ENCODE data around the gene UPF2.

Gene UPF2

DNA sequence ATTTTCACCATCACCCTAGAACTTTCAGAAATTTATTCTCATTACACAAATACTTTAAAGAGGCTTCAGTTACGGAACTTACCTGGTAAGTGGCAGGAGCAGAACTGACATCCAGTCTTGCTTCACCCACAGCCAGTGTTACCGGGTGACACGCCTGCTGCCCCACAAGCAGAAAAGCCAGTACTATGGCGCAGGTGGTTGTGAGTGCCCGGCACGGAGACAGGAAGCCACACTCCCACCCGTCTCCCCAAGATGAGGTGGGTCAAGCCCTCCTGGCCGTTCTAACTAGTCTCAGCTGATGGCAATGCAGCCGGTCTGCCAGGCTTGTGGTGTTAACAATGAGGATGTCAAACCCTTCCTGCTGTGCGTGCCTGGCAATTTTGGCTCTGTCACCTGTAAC, 132.5 kb downstream of the UPF2 start:
- Histone ChIP-seq H3K4me1 (ENCODE audit: low read length) (no peaks in the 10 kb centered on the region), H3K27ac (ENCODE audit: low read length) (no peak overlapping the region), H3K4me3 (ENCODE audit: low read length) (no peak overlapping the region), H3K9me3 (ENCODE audit: insufficient read depth, low read length) (no peaks in the 10 kb centered on the region), H4K20me1 (ENCODE audit: insufficient read depth, low read length) (no peaks in the 10 kb centered on the region), H3K9ac (ENCODE audit: low read length) (no peak overlapping the region), H3K79me2 (ENCODE audit: low read length) (no peaks in the 10 kb centered on the region), H3K27me3 (ENCODE audit: low read depth, low read length) (no peaks in the 10 kb centered on the region), H3K4me2 (ENCODE audit: low read length) (no peak overlapping the region), H2AFZ (ENCODE audit: low read depth, low read length) (no peak overlapping the region), H3K36me3 (replicated peaks; ENCODE audit: low read depth, low read length) (no peaks in the 10 kb centered on the region)
- TF ChIP-seq EZH2phosphoT487 (IDR thresholded peaks at IDR 0.05; ENCODE audit: low read depth), result no peak
- no peak for TF ChIP-seq CTCF (IDR thresholded peaks at IDR 0.05; ENCODE audit: low read depth, low read length)

DNA sequence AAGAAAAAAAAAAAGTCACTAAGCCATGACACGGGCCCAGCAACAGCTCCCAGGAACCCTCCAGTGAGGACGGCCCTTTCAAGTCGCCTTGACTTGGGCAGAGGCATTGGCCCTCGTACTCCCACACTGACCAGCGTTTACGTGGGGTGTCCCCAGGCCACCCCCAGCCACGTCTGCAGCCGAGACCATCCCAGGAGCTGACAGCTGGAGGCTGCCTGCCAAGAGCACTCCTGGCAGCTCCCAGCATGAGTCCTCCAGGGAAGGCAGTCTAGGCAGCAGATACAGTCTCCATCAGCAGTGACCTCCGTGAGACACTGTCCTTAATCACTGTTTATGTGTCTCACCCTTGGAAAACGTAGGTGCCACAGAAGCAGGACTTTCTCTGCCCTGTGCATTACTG, 133.0 kb downstream of the UPF2 start:
- Histone ChIP-seq H3K4me2 (ENCODE audit: low read length) (no peak overlapping the region), H3K4me3 (ENCODE audit: low read length) (no peak overlapping the region), H3K36me3 (replicated peaks; ENCODE audit: low read depth, low read length) (no peaks in the 10 kb centered on the region), H3K9ac (ENCODE audit: low read length) (no peak overlapping the region), H3K27ac (ENCODE audit: low read length) (no peak overlapping the region), H3K27me3 (ENCODE audit: low read depth, low read length) (no peaks in the 10 kb centered on the region), H3K79me2 (ENCODE audit: low read length) (no peaks in the 10 kb centered on the region), H2AFZ (ENCODE audit: low read depth, low read length) (no peak overlapping the region), H3K4me1 (ENCODE audit: low read length) (no peaks in the 10 kb centered on the region), H3K9me3 (ENCODE audit: insufficient read depth, low read length) (no peaks in the 10 kb centered on the region), H4K20me1 (ENCODE audit: insufficient read depth, low read length) (no peaks in the 10 kb centered on the region)
- no peak for TF ChIP-seq EZH2phosphoT487 (IDR thresholded peaks at IDR 0.05; ENCODE audit: low read depth)
- no peak for TF ChIP-seq CTCF (IDR thresholded peaks at IDR 0.05; ENCODE audit: low read depth, low read length)

DNA sequence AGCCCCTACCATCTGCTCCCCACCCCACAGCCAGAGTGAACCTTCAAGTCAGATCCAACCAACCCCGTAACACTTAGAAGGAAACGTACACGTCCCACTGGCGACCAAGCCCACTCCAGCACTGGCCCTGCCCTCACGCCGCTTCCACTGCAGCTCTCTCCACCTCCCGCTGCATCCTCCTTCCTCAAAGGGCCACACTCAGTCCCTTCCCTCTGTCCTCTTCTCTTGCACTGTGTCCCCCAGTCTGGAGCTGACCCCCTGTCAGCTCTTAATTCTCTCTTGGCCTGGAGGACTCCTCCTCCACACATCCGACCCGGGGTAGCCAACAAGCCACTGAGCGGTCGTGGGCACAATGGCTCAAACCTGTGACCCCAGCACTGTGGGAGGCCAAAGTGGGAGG, 133.6 kb downstream of the UPF2 start:
- Histone ChIP-seq H3K79me2 (ENCODE audit: low read length) (no peaks in the 10 kb centered on the region), H4K20me1 (ENCODE audit: insufficient read depth, low read length) (no peaks in the 10 kb centered on the region), H3K9me3 (ENCODE audit: insufficient read depth, low read length) (no peaks in the 10 kb centered on the region), H3K4me2 (ENCODE audit: low read length) (no peak overlapping the region), H3K36me3 (replicated peaks; ENCODE audit: low read depth, low read length) (no peaks in the 10 kb centered on the region), H3K4me3 (ENCODE audit: low read length) (no peak overlapping the region), H3K27me3 (ENCODE audit: low read depth, low read length) (no peaks in the 10 kb centered on the region), H2AFZ (ENCODE audit: low read depth, low read length) (no peak overlapping the region), H3K9ac (ENCODE audit: low read length) (no peak overlapping the region), H3K4me1 (ENCODE audit: low read length) (no peaks in the 10 kb centered on the region), H3K27ac (ENCODE audit: low read length) (no peak overlapping the region)
- TF ChIP-seq EZH2phosphoT487 (IDR thresholded peaks at IDR 0.05; ENCODE audit: low read depth) (no peak), CTCF (IDR thresholded peaks at IDR 0.05; ENCODE audit: low read depth, low read length) (no peak)

DNA sequence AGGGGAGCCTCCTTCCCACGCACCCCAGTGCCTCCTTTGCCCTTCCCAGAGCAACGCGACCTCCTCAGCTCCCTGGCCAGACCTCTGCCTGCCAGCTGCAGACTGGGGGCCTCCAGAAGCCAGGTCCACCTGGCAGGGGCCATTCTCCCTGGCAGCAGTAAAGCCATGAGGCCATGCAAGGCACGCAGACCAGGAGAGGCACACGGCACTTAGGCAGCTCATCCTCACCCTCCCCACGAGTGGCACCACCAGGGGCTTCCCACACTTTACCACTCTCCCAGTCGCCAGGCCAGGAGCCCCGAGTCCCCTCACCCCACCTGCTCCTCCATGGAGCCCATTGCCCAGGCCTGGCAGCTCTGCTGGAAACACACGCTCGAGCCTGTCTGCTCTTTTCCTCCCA, 134.1 kb downstream of the UPF2 start:
- Histone ChIP-seq H3K27me3 (ENCODE audit: low read depth, low read length) (no peaks in the 10 kb centered on the region), H3K9me3 (ENCODE audit: insufficient read depth, low read length) (no peaks in the 10 kb centered on the region), H3K27ac (ENCODE audit: low read length) (no peak overlapping the region), H3K4me1 (ENCODE audit: low read length) (no peaks in the 10 kb centered on the region), H3K4me3 (ENCODE audit: low read length) (no peak overlapping the region), H4K20me1 (ENCODE audit: insufficient read depth, low read length) (no peaks in the 10 kb centered on the region), H2AFZ (ENCODE audit: low read depth, low read length) (no peak overlapping the region), H3K9ac (ENCODE audit: low read length) (no peak overlapping the region), H3K79me2 (ENCODE audit: low read length) (no peaks in the 10 kb centered on the region), H3K4me2 (ENCODE audit: low read length) (no peak overlapping the region), H3K36me3 (replicated peaks; ENCODE audit: low read depth, low read length) (no peaks in the 10 kb centered on the region)
- TF ChIP-seq CTCF (IDR thresholded peaks at IDR 0.05; ENCODE audit: low read depth, low read length) (no peak), EZH2phosphoT487 (IDR thresholded peaks at IDR 0.05; ENCODE audit: low read depth) (no peak)

Measured in OCI-LY3 (cell line).